ENCODE measurements around the gene JAKMIP2. TPM values are rescaled to one million over a fixed set of nuclear protein-coding genes. Genes with fewer than 3 reads are reported as not detected.
"Not testable (repeated sequence)": the region's sequence is repeated elsewhere in the genome, so short reads cannot be mapped to it uniquely, and the experiment has no call there.

JAKMIP2 gene
- total RNA-seq, 4 donors from 2014 or later: 0.20 TPM; not detected in 3

DNA sequence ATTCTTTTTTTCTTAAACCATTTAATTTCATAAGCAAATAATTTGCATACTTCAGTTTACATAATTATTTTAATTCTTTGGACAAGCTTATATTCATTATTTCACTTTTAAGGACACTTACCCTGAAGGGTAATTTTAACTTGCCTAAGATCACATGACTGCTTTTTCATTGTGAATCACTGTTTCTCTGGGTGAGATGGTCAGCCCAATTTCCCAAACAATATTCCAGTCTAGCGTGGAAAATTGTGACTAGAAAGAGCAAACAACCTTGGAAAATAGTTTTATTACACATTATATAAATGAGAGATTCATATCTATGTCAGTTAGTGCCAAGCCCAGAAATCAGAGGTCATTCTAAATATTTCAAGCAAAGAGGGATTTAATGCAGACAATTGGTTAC, 21.4 kb upstream of the JAKMIP2 start:
- DNase-seq: no peak
- Histone ChIP-seq H3K4me1 (no peaks in the 10 kb centered on the region), H3K4me3 (no peak overlapping the region), H3K27me3 (no peaks in the 10 kb centered on the region), H3K36me3 (no peaks in the 10 kb centered on the region), H3K9me3 (no peaks in the 10 kb centered on the region), H3K27ac (no peak overlapping the region)
- intact Hi-C loops (cut with DNase I; ENCODE audit: low total_unique reads) (no loop called here), in situ Hi-C loops (cut with MboI; ENCODE audit: low sequenced_read_pairs in 4 of 4) (loop anchor here in 1 of 4 donors (25.0 kb wide), 1 partner anchor 167 kb away; no protein-coding TSS in a partner anchor)
- no peak for TF ChIP-seq POLR2A (IDR thresholded peaks at IDR 0.05)
- TF ChIP-seq, protein P1, sequence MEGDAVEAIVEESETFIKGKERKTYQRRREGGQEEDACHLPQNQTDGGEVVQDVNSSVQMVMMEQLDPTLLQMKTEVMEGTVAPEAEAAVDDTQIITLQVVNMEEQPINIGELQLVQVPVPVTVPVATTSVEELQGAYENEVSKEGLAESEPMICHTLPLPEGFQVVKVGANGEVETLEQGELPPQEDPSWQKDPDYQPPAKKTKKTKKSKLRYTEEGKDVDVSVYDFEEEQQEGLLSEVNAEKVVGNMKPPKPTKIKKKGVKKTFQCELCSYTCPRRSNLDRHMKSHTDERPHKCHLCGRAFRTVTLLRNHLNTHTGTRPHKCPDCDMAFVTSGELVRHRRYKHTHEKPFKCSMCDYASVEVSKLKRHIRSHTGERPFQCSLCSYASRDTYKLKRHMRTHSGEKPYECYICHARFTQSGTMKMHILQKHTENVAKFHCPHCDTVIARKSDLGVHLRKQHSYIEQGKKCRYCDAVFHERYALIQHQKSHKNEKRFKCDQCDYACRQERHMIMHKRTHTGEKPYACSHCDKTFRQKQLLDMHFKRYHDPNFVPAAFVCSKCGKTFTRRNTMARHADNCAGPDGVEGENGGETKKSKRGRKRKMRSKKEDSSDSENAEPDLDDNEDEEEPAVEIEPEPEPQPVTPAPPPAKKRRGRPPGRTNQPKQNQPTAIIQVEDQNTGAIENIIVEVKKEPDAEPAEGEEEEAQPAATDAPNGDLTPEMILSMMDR (IDR thresholded peaks at IDR 0.05 in 4 of 5, conservative IDR thresholded peaks at IDR 0.05 in 1 of 5): no peak
- ATAC-seq: no peak

DNA sequence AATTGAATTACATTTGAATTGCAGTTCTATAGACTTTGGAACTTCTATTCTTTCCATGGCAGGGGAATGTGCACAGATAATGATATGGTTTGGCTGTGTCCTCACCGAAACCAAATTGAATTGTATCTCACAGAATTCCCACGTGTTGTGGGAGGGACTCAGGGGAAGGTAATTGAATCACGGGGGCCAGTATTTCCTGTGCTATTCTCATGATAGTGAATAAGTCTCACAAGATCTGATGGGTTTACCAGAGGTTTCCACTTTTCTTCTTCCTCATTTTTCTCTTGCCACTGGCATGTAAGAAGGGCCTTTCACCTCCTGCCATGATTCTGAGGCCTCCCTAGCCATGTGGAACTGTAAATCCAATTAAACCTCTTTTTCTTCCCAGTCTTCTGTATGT, 20.6 kb upstream of the JAKMIP2 start:
- DNase-seq; intact Hi-C loops (cut with DNase I; ENCODE audit: low total_unique reads); H3K27ac ChIP-seq; H3K4me1 ChIP-seq; H3K9me3 ChIP-seq; ATAC-seq; H3K36me3 ChIP-seq; H3K27me3 ChIP-seq; H3K4me3 ChIP-seq: not testable (repeated sequence)
- in situ Hi-C loops (cut with MboI; ENCODE audit: low sequenced_read_pairs in 4 of 4): loop anchor here in 1 of 4 donors (25.0 kb wide), 1 partner anchor 166 kb away; no protein-coding TSS in a partner anchor

DNA sequence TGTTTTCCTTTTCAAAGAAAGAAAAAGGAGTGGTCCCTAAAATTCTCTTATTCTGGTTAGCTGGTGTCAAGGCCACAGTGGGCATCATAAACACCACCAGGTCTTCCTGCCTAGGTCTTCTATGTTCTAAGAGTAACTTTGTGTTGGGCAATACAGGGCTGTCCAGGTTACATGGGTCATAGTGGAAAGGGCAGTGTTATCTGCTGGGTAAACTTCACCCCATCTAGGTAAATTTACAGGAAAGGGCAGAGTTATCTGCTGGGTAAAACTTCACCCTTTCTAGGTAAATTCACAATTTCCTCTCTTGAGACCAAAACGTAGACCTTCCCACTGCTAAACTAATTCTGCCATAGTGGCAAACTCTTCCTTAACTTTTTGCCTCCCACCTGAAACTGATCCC, 18.9 kb upstream of the JAKMIP2 start:
- no peaks in the 10 kb centered on the region for H3K36me3 ChIP-seq
- no peaks in the 10 kb centered on the region for H3K27me3 ChIP-seq
- intact Hi-C loops (cut with DNase I; ENCODE audit: low total_unique reads): no loop called here
- TF ChIP-seq, protein P1 (IDR thresholded peaks at IDR 0.05 in 4 of 5, conservative IDR thresholded peaks at IDR 0.05 in 1 of 5): no peak
- TF ChIP-seq POLR2A (IDR thresholded peaks at IDR 0.05): no peak
- H3K4me3 ChIP-seq: no peak overlapping the region
- no peaks in the 10 kb centered on the region for H3K4me1 ChIP-seq
- no peak for DNase-seq
- no peaks in the 10 kb centered on the region for H3K9me3 ChIP-seq
- in situ Hi-C loops (cut with MboI; ENCODE audit: low sequenced_read_pairs in 4 of 4): loop anchor here in 1 of 4 donors (25.0 kb wide), 1 partner anchor 164 kb away; no protein-coding TSS in a partner anchor
- ATAC-seq: no peak
- no peak overlapping the region for H3K27ac ChIP-seq

DNA sequence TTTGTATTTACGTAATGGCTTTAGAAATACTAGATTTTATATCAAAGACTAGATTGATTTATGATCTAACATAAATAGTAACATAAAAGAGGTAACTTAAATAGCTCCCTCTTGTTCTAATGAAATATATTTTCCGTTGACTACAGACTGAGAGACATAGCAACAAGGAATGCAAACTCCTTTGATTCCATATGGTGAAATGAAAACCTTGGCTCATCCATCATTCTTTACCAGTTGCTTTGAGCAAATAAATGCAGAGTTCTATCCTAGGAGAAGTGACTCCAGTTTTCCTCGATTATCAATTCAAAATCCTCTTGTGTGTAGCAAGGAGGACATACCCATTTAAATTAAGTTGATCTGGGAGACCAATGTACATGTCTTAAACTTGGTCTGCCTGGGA, 18.0 kb upstream of the JAKMIP2 start:
- no peaks in the 10 kb centered on the region for H3K36me3 ChIP-seq
- intact Hi-C loops (cut with DNase I; ENCODE audit: low total_unique reads) (no loop called here), in situ Hi-C loops (cut with MboI; ENCODE audit: low sequenced_read_pairs in 4 of 4) (loop anchor here in 1 of 4 donors (25.0 kb wide), 1 partner anchor 163 kb away; no protein-coding TSS in a partner anchor)
- TF ChIP-seq POLR2A (IDR thresholded peaks at IDR 0.05): no peak
- TF ChIP-seq, protein P1 (IDR thresholded peaks at IDR 0.05 in 4 of 5, conservative IDR thresholded peaks at IDR 0.05 in 1 of 5): no peak
- no peak for ATAC-seq
- H3K4me3 ChIP-seq: no peak overlapping the region
- no peak overlapping the region for H3K27ac ChIP-seq
- no peaks in the 10 kb centered on the region for H3K9me3 ChIP-seq
- H3K27me3 ChIP-seq: no peaks in the 10 kb centered on the region
- H3K4me1 ChIP-seq: no peaks in the 10 kb centered on the region
- DNase-seq: no peak

DNA sequence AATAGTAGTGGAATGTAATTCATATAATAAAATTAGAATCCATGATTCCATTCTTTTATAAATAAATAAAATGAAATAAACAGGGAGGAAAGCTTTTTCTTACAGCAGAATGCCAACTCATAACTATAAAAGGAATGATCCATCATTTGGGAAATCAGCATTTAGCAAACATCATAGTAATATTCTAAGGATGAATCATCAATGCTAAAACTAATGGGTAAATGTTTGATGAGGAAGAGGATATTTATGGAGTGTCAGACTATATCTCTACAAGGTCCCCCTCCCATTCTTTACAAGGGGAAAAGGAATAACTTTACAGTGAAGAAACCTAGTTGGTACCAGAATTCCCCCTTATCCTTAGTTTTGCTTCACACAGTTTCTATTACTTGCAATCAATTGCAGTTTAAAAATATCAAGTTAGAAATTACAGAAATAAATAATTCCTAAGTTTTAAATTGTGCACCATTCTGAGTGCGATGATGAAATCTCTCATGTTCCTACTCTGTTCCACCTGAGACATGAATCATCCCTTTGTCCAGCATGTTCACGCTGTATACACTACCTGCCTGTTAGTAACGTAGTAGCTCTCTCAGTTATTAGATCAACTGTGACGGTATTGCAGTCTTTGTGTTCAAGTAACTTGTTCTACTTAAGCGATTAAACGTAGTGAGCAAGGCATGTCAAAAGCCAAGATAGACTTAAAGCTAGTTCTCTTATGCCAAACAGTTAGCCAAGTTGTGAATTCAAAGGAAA, 14.2 kb upstream of the JAKMIP2 start:
- no peaks in the 10 kb centered on the region for H3K4me1 ChIP-seq
- in situ Hi-C loops (cut with MboI; ENCODE audit: low sequenced_read_pairs in 4 of 4): no loop called here
- no peaks in the 10 kb centered on the region for H3K9me3 ChIP-seq
- TF ChIP-seq, protein P1 (IDR thresholded peaks at IDR 0.05 in 4 of 5, conservative IDR thresholded peaks at IDR 0.05 in 1 of 5): no peak
- no peak for TF ChIP-seq POLR2A (IDR thresholded peaks at IDR 0.05)
- H3K4me3 ChIP-seq: no peak overlapping the region
- no peak for ATAC-seq
- H3K36me3 ChIP-seq: no peaks in the 10 kb centered on the region
- H3K27me3 ChIP-seq: no peaks in the 10 kb centered on the region
- intact Hi-C loops (cut with DNase I; ENCODE audit: low total_unique reads): no loop called here
- DNase-seq: no peak
- H3K27ac ChIP-seq: no peak overlapping the region

Data from gastrocnemius medialis (tissue), 4 donors.